Glutamatergic neuron (in vitro differentiated cells): ENCODE data around the gene MYT1. TPM values are rescaled to one million over a fixed set of nuclear protein-coding genes. Genes with fewer than 3 reads are reported as not detected.
"Not testable (repeated sequence)": the region's sequence is repeated elsewhere in the genome, so short reads cannot be mapped to it uniquely, and the experiment has no call there.

ENCODE experiments used
- DNase-seq: peaks from one replicate; pipeline ENCODE4 v3.0.0; 2022
- H3K27ac Mint-ChIP-seq: one replicate; pipeline ENCODE4 v1.8.0; 2020; ENCODE audit warnings: mild to moderate bottlenecking, mixed read lengths, inconsistent platforms; ENCODE audit not compliant: unreplicated experiment
- H3K27me3 Mint-ChIP-seq: one replicate; pipeline ENCODE4 v1.8.0; 2020; ENCODE audit warnings: mild to moderate bottlenecking, moderate library complexity, mixed read lengths, inconsistent platforms; ENCODE audit not compliant: unreplicated experiment
- H3K36me3 Mint-ChIP-seq: one replicate; pipeline ENCODE4 v1.8.0; 2020; ENCODE audit warnings: mild to moderate bottlenecking, mixed read lengths, inconsistent platforms; ENCODE audit not compliant: unreplicated experiment
- H3K4me1 Mint-ChIP-seq: one replicate; pipeline ENCODE4 v1.8.0; 2020; ENCODE audit warnings: mild to moderate bottlenecking, low read depth, mixed read lengths, inconsistent platforms; ENCODE audit not compliant: unreplicated experiment
- H3K4me3 Mint-ChIP-seq: one replicate; pipeline ENCODE4 v1.8.0; 2020; ENCODE audit warnings: mild to moderate bottlenecking, mixed read lengths, inconsistent platforms; ENCODE audit not compliant: unreplicated experiment
- H3K9me3 Mint-ChIP-seq: one replicate; pipeline ENCODE4 v1.8.0; 2020; ENCODE audit warnings: mild to moderate bottlenecking, moderate library complexity, mixed read lengths, inconsistent platforms; ENCODE audit not compliant: unreplicated experiment
- total RNA-seq: library from RNA; stranded (reverse); fragmentation: NEBNext Ultra II Directional; extraction: Animal tissue kit (Norgen Biotek cat#: 25700); gene quantifications from one replicate; pipeline ENCODE4 v1.2.1, GENCODE V29; 2021; ENCODE audit not compliant: unreplicated experiment
- TF ChIP-seq, protein P1 (sequence below): fragments of 200-600 bp; sonication (generic); IDR thresholded peaks from one replicate; pipeline ENCODE4 v1.5.0; 2021; ENCODE audit not compliant: partially characterized antibody, unreplicated experiment

The MYT1 gene
- total RNA-seq, 1 donor from 2014 or later: 159 TPM

DNA sequence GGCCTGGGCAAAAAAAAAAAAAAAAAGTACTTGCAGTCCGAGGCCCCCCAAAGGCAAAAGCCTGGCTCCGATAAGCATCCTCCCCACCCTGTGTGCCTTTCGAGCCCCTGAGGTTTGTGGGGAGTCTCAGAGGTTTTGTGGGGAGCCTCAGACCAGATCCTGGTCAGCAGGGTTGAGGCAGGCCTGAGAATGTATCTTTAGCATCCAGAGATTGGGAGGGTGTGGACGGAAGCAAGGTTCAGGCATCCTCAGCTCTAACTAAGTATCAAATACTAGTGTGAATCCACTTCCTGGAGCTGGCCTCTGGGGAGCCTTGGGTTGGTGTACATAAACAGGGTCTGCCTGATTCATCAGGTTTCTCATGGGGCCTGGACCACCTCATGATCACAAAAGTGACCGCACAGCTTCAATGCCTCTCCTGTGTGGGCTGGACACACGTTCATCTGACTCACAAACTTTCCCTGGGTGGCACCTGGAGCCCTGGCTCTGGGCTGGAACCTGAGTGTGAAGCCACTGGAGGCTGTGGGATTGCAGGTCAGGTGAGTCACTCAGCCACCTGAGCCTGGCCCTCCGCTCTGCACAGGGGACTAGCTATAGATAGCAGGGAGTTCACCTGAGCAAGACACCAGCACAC is 115.7 kb downstream of the MYT1 start:
- H3K27ac Mint-ChIP-seq: no peak overlapping the region
- TF ChIP-seq, protein P1, sequence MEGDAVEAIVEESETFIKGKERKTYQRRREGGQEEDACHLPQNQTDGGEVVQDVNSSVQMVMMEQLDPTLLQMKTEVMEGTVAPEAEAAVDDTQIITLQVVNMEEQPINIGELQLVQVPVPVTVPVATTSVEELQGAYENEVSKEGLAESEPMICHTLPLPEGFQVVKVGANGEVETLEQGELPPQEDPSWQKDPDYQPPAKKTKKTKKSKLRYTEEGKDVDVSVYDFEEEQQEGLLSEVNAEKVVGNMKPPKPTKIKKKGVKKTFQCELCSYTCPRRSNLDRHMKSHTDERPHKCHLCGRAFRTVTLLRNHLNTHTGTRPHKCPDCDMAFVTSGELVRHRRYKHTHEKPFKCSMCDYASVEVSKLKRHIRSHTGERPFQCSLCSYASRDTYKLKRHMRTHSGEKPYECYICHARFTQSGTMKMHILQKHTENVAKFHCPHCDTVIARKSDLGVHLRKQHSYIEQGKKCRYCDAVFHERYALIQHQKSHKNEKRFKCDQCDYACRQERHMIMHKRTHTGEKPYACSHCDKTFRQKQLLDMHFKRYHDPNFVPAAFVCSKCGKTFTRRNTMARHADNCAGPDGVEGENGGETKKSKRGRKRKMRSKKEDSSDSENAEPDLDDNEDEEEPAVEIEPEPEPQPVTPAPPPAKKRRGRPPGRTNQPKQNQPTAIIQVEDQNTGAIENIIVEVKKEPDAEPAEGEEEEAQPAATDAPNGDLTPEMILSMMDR: no peak
- H3K9me3 Mint-ChIP-seq: peaks cover 13% of the 10 kb centered on the region
- no peak overlapping the region for H3K4me3 Mint-ChIP-seq
- peaks cover 4% of the 10 kb centered on the region for H3K27me3 Mint-ChIP-seq
- H3K36me3 Mint-ChIP-seq: peaks cover 17% of the 10 kb centered on the region
- no peak for DNase-seq
- no peaks in the 10 kb centered on the region for H3K4me1 Mint-ChIP-seq

DNA sequence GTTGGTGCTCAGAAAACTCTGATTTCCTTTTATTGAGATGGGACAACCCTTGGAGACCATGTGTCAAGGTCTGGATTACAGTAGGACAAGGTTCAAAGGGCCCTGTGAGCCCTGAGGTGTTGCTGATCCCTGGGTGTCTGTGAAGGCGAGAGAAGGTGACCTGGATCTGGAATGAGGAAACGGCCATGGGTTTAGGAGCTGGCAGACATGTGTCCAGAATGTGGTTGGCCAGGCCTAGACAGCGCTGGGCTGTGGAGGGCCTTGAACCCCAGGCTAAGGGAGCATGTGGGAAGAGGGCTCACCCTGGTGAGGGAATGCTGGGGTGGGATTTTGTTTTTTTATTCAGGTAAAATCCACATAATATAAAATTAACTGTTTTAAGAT is 116.2 kb downstream of the MYT1 start:
- H3K27ac Mint-ChIP-seq: no peak overlapping the region
- H3K36me3 Mint-ChIP-seq: peaks cover 17% of the 10 kb centered on the region
- DNase-seq: no peak
- H3K27me3 Mint-ChIP-seq: peaks cover 4% of the 10 kb centered on the region
- H3K9me3 Mint-ChIP-seq: peaks cover 13% of the 10 kb centered on the region
- no peaks in the 10 kb centered on the region for H3K4me1 Mint-ChIP-seq
- TF ChIP-seq, protein P1: no peak
- H3K4me3 Mint-ChIP-seq: no peak overlapping the region

DNA sequence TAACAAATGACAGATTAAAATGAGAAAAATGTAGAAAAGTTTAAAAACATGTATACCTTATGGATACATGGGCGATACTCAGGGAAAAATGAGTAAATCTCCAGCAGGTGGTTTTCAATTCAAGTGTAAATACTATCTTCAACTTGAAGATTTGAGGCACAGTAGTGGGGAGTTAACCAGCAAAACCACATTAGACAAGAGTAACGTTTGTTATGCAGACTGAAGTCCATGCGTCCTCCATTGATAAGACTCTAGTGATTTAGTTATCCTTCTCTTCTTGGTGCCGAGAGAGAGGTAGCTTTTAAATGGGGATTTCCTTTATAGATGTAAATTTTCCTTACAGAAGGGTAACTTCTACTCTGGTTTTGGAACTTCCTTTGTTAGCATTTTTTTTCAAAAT is 119.4 kb downstream of the MYT1 start:
- TF ChIP-seq, protein P1: no peak
- no peak overlapping the region for H3K4me3 Mint-ChIP-seq
- peaks cover 13% of the 10 kb centered on the region for H3K9me3 Mint-ChIP-seq
- H3K27me3 Mint-ChIP-seq: peaks cover 4% of the 10 kb centered on the region
- H3K27ac Mint-ChIP-seq: no peak overlapping the region
- peaks cover 10% of the 10 kb centered on the region for H3K36me3 Mint-ChIP-seq
- no peak for DNase-seq
- no peaks in the 10 kb centered on the region for H3K4me1 Mint-ChIP-seq

DNA sequence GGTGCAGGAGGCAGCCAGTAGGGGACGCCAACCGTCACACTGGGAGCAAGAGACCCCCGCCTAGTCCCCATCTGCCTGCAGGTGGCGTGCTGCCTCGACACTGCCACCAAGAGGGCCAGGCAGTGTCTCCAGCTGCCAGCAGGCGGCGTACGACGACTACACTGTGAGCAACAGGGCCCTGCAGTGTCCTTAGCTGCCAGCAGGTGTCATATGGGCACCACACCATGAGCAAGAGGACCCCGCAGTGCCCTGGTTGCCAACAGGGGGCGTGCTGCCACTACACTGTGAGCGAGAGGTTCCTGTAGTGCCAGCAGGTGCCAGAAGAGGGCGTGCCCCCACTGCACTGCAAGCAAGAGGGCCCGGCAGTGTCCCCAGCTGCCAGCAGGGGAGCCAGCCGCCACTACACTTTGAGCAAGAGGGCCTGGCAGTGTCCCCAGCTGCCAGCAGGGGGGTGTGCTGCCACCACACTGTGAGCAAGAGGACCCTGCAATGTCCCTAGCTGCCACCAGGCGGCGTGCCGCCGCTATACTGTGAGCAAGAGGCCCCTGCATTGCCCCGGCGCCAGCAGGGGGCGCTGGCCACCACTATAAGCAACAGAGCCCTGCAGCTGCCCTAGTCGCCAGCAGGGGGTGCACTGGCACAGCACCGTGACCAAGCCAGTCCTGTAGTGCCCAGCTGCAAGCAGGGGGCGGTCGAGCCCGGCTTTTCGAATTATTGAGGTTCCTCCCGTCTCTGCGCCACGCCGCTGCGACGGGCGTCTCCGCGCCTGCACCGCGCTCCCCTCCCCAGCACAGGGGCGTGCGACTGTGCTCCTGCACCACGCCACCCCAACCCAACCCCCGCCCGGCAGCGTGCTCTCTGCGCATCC is 121.6 kb downstream of the MYT1 start:
- TF ChIP-seq, protein P1: peak; percentile 98
- not testable (repeated sequence) for H3K36me3 Mint-ChIP-seq, H3K4me3 Mint-ChIP-seq, H3K27me3 Mint-ChIP-seq, H3K9me3 Mint-ChIP-seq, H3K4me1 Mint-ChIP-seq, H3K27ac Mint-ChIP-seq
- DNase-seq: peak; percentile 80

DNA sequence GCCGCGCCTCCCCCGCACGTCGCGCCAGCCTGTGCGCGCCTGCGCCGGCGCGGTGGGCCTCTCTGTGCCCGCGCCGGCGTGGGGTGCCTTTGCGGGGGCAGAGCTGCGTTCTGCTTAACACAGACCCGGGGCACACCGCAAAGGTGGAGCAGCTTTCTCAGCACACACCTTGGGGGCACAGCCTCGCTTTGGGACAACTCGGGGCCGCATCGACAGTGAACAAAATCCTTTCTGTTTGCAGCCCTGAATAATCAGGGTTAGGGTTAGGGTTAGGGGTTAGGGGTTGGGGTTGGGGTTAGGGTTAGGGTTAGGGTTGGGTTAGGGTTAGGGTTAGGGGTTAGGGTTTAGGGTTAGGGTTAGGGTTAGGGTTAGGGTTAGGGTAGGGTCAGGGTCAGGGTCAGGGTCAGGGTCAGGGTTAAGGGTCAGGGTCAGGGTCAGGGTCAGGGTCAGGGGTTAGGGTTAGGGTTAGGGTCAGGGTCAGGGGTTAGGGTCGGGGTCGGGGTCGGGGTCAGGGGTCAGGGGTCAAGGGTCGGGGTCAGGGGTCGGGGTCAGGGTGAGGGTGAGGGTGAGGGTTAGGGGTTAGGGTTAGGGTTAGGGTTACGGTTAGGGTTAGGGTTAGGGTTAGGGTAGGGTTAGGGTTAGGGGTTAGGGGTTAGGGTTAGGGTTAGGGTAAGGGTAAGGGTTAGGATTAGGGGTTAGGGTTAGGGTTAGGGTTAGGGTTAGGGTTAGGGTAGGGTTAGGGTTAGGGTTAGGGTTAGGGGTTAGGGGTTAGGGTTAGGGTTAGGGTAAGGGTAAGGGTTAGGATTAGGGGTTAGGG is 122.4 kb downstream of the MYT1 start:
- not testable (repeated sequence) for H3K36me3 Mint-ChIP-seq, H3K4me3 Mint-ChIP-seq, H3K4me1 Mint-ChIP-seq, H3K9me3 Mint-ChIP-seq, H3K27me3 Mint-ChIP-seq, DNase-seq, H3K27ac Mint-ChIP-seq

DNA sequence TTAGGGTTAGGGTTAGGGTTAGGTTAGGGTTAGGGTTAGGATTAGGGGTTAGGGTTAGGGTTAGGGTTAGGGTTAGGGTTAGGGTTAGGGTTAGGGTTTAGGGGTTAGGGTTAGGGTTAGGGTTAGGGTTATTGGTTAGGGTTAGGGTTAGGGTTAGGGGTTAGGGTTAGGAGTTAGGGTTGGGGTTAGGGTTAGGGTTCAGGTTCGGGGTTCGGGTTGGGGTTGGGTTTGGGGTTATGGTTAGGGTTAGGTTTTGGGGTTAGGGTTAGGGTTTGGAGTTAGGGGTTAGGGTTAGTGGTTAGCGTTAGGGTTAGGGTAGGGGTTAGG is 123.0 kb downstream of the MYT1 start:
- not testable (repeated sequence) for H3K4me3 Mint-ChIP-seq, H3K27ac Mint-ChIP-seq, H3K36me3 Mint-ChIP-seq, DNase-seq, H3K27me3 Mint-ChIP-seq, H3K9me3 Mint-ChIP-seq, H3K4me1 Mint-ChIP-seq
